Measurements from ENCODE around the gene MAP3K5.

- no peak for TF ChIP-seq CTCF (IDR thresholded peaks at IDR 0.05; ENCODE audit: insufficient read depth, low read length, poor library complexity, severe bottlenecking)
- no peak for TF ChIP-seq EZH2phosphoT487 (conservative IDR thresholded peaks at IDR 0.05; ENCODE audit: low read length)
These were observed 11.3 kb upstream of the MAP3K5 start for GRCh38 chr6:136803608-136804007.
